Vagina (tissue), 2 donors: ENCODE results near the gene CFAP92. TPM values are rescaled to one million over a fixed set of nuclear protein-coding genes. Genes with fewer than 3 reads are reported as not detected.

Experiments used
- DNase-seq, 2 donors: peaks; one replicate each; pipeline ENCODE4 v3.0.0-alpha.2; 2017; ENCODE audit errors: extremely low spot score in 2 of 2
- H3K27ac ChIP-seq: fragments of 200-600 bp; sonication (generic); one replicate; pipeline ENCODE4 v1.5.1; 2019
- H3K27me3 ChIP-seq: fragments of 200-600 bp; sonication (generic); one replicate; pipeline ENCODE4 v1.5.1; 2019
- H3K36me3 ChIP-seq, 2 donors: fragments of 200-600 bp; sonication (generic); one replicate each; pipeline ENCODE4 v1.5.1; 2017 to 2019
- H3K4me1 ChIP-seq: fragments of 200-600 bp; sonication (generic); one replicate; pipeline ENCODE4 v1.5.1; 2019
- H3K4me3 ChIP-seq, 2 donors: fragments of 200-600 bp; sonication (generic); 1 replicate in 1 of 2; 2 replicates in 1 of 2; pipeline ENCODE4 v1.5.1; 2016 to 2019
- H3K9me3 ChIP-seq: fragments of 200-600 bp; sonication (generic); one replicate; pipeline ENCODE4 v1.5.1; 2019
- CTCF ChIP-seq, 3 experiments: fragments of 450-650 bp in 2 of 3; fragments of 200-600 bp in 1 of 3; sonication (generic) in 1 of 3; IDR thresholded peaks; one replicate each; pipeline ENCODE4 v1.5.1; 2017 to 2019; ENCODE audit warnings: antibody characterized with exemption in 3 of 3, mild to moderate bottlenecking in 2 of 3, moderate library complexity in 2 of 3
- POLR2A ChIP-seq, 2 donors: fragments of 450-650 bp; IDR thresholded peaks; one replicate each; pipeline ENCODE4 v1.6.1; 2017; ENCODE audit warnings: antibody characterized with exemption in 2 of 2, mild to moderate bottlenecking in 2 of 2, moderate library complexity in 2 of 2
- POLR2AphosphoS5 ChIP-seq, 2 donors: sonication (generic); formaldehyde crosslinking; IDR thresholded peaks; one replicate each; pipeline ENCODE4 v1.9.0; 2017; ENCODE audit warnings: antibody characterized with exemption in 2 of 2, mild to moderate bottlenecking in 2 of 2, low read depth in 1 of 2; ENCODE audit not compliant: insufficient read depth in 1 of 2
- intact Hi-C: fragments of 100-400 bp; cut with DNase I; formaldehyde crosslinking; loops from one replicate; pipeline ENCODE4 v1.15.1; 2023
- total RNA-seq: library from RNA; depleted of rRNA; stranded (reverse); fragments of >200 nt; gene quantifications from one replicate; pipeline ENCODE4 v1.2.3, GENCODE V29; 2016

Gene CFAP92
- total RNA-seq, 1 donor from 2014 or later = not detected

- DNase-seq = no peak
- Histone ChIP-seq H3K36me3 (no peaks in the 10 kb centered on the region), H3K4me1 (peaks cover 34% of the 10 kb centered on the region), H3K27ac (no peak overlapping the region), H3K9me3 (no peaks in the 10 kb centered on the region), H3K27me3 (no peaks in the 10 kb centered on the region), H3K4me3 (no peak overlapping the region)
- intact Hi-C loops = no loop called here
- no peak for TF ChIP-seq POLR2A (IDR thresholded peaks at IDR 0.05)
- TF ChIP-seq POLR2AphosphoS5 (IDR thresholded peaks at IDR 0.05; ENCODE audit: insufficient read depth in 1 of 2, low read depth in 1 of 2) = no peak
- no peak for TF ChIP-seq CTCF (IDR thresholded peaks at IDR 0.05)
Observed at GRCh38 chr3:129028866-129029265, 35.0 kb upstream of the CFAP92 start.

- no peak for TF ChIP-seq POLR2AphosphoS5 (IDR thresholded peaks at IDR 0.05; ENCODE audit: insufficient read depth in 1 of 2, low read depth in 1 of 2)
- no peaks in the 10 kb centered on the region for H3K27me3 ChIP-seq
- peak overlapping the region; percentile 39 to 52 for H3K4me3 ChIP-seq
- H3K36me3 ChIP-seq = no peaks in the 10 kb centered on the region
- H3K4me1 ChIP-seq = peaks cover 47% of the 10 kb centered on the region
- intact Hi-C loops = no loop called here
- H3K9me3 ChIP-seq = no peaks in the 10 kb centered on the region
- no peak for DNase-seq
- H3K27ac ChIP-seq = peak overlapping the region; percentile 60
Observed at GRCh38 chr3:129027544-129027880, 33.6 kb upstream of the CFAP92 start.

- H3K36me3 ChIP-seq = no peaks in the 10 kb centered on the region
- no peak for TF ChIP-seq POLR2A (IDR thresholded peaks at IDR 0.05)
- TF ChIP-seq CTCF (IDR thresholded peaks at IDR 0.05) = peak; percentile 9 to 38 (median 27)
- TF ChIP-seq POLR2AphosphoS5 (IDR thresholded peaks at IDR 0.05; ENCODE audit: insufficient read depth in 1 of 2, low read depth in 1 of 2) = peak; percentile 70 to 78
- H3K4me1 ChIP-seq = peaks cover 51% of the 10 kb centered on the region
- no peaks in the 10 kb centered on the region for H3K27me3 ChIP-seq
- H3K9me3 ChIP-seq = no peaks in the 10 kb centered on the region
- no peak for DNase-seq
- intact Hi-C loops = no loop called here
- H3K4me3 ChIP-seq = peak overlapping the region; percentile 39 to 52
- peak overlapping the region; percentile 64 for H3K27ac ChIP-seq
Observed at GRCh38 chr3:129026728-129027543, 33.1 kb upstream of the CFAP92 start.

GRCh38 chr3:129025691-129026435, 32.0 kb upstream of the CFAP92 start:
- TF ChIP-seq CTCF (IDR thresholded peaks at IDR 0.05) (no peak), POLR2AphosphoS5 (IDR thresholded peaks at IDR 0.05; ENCODE audit: insufficient read depth in 1 of 2, low read depth in 1 of 2) (peak; percentile 13 to 50), POLR2A (IDR thresholded peaks at IDR 0.05) (no peak)
- Histone ChIP-seq H3K27me3 (no peaks in the 10 kb centered on the region), H3K36me3 (no peaks in the 10 kb centered on the region), H3K9me3 (no peaks in the 10 kb centered on the region), H3K4me1 (peaks cover 51% of the 10 kb centered on the region), H3K27ac (peak overlapping the region; percentile 64), H3K4me3 (no peak overlapping the region)
- DNase-seq = no peak
- intact Hi-C loops = no loop called here

- TF ChIP-seq CTCF (IDR thresholded peaks at IDR 0.05) = no peak
- TF ChIP-seq POLR2A (IDR thresholded peaks at IDR 0.05) = no peak
- no peak for TF ChIP-seq POLR2AphosphoS5 (IDR thresholded peaks at IDR 0.05; ENCODE audit: insufficient read depth in 1 of 2, low read depth in 1 of 2)
- intact Hi-C loops = no loop called here
- H3K4me3 ChIP-seq = no peak overlapping the region
- H3K27ac ChIP-seq = peak overlapping the region; percentile 62
- no peaks in the 10 kb centered on the region for H3K9me3 ChIP-seq
- no peak for DNase-seq
- peaks cover 51% of the 10 kb centered on the region for H3K4me1 ChIP-seq
- H3K36me3 ChIP-seq = no peaks in the 10 kb centered on the region
- no peaks in the 10 kb centered on the region for H3K27me3 ChIP-seq
Observed at GRCh38 chr3:129025108-129025507, 31.2 kb upstream of the CFAP92 start.
